Right forelimb (tissue), 1 donor: ENCODE measurements around the gene ARRDC2.
"Not testable (repeated sequence)": the region's sequence is repeated elsewhere in the genome, so short reads cannot be mapped to it uniquely, and the experiment has no call there.

ENCODE experiments used
- DNase-seq: peaks from one replicate; pipeline ENCODE4 v3.0.0-alpha.2; 2018

ARRDC2 gene

GRCh38 chr19:17993076-17993813 lies 14.7 kb upstream of the ARRDC2 start:
- no peak for DNase-seq

- DNase-seq, result peak; percentile 92
Observed at GRCh38 chr19:17996826-17997316, 11.1 kb upstream of the ARRDC2 start.

- DNase-seq, result no peak
Observed at GRCh38 chr19:17997969-17998826, 9.8 kb upstream of the ARRDC2 start.

- DNase-seq, result no peak
Observed at GRCh38 chr19:17998827-17999150, 9.2 kb upstream of the ARRDC2 start.

GRCh38 chr19:17999684-18000479 lies 8.1 kb upstream of the ARRDC2 start:
- no peak for DNase-seq

GRCh38 chr19:18000480-18000914 lies 7.5 kb upstream of the ARRDC2 start:
- no peak for DNase-seq

- DNase-seq, result peak; percentile 83
Observed at GRCh38 chr19:18000915-18001776, 6.8 kb upstream of the ARRDC2 start.

GRCh38 chr19:18001777-18002345 lies 6.1 kb upstream of the ARRDC2 start:
- no peak for DNase-seq

- DNase-seq, result no peak
Observed at GRCh38 chr19:18002347-18002850, 5.6 kb upstream of the ARRDC2 start.

GRCh38 chr19:18005750-18006149 lies 2.2 kb upstream of the ARRDC2 start:
- DNase-seq, result not testable (repeated sequence)

GRCh38 chr19:18007044-18007916 lies 690 bp upstream of the ARRDC2 start:
- peak; percentile 89 for DNase-seq

- no peak for DNase-seq
Observed at GRCh38 chr19:18008814-18009213, 844 bp downstream of the ARRDC2 start.

GRCh38 chr19:18009412-18010066 lies 1.6 kb downstream of the ARRDC2 start:
- DNase-seq, result no peak

GRCh38 chr19:18010149-18010548 lies 2.2 kb downstream of the ARRDC2 start:
- no peak for DNase-seq

- no peak for DNase-seq
Observed at GRCh38 chr19:18013210-18014111, 5.5 kb downstream of the ARRDC2 start.

- no peak for DNase-seq
Observed at GRCh38 chr19:18014197-18014596, 6.2 kb downstream of the ARRDC2 start.

- DNase-seq, result no peak
Observed at GRCh38 chr19:18016209-18016910, 8.4 kb downstream of the ARRDC2 start.
